Measurements from ENCODE around the gene TIMM29.

DNA sequence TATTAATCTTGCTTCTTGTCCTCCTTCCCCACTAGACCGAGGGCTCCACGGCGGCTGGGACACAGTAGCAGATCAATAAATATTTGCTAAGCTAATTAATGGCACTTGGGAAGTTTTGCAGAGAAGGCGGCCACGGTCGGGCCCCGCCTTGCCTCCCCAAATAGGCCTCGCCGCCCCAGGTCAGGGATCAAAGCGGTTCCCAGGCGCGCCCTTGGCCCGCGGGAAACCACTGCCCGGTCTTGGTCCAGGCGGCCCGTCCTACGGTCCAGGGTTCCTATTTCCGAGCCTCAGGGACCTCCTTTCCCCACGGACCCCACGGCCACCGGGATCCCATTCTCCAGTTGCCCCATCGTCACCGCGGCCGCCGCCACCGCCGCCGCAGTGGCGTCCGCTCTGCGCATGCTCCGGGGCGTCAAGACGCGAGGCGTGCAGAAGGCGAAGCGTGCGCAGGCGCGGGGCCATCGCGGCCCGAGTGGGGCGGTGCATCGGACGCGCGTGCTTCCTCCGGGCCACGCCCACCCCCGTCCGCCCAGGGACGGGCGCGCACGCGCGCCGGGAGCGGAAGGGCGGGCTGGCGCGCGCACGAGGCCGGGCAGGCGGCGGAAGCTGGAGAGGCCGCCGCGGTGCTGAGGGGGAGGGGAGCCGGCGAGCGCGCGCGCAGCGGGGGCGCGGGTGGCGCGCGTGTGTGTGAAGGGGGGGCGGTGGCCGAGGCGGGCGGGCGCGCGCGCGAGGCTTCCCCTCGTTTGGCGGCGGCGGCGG is 31.9 kb downstream of the TIMM29 start, which contains the start of gene SMARCA4:
- TF ChIP-seq EP300 (IDR thresholded peaks at IDR 0.05) (no peak), POLR2A (IDR thresholded peaks at IDR 0.05) (peak in 1 of 2 donors; percentile 92)
- TF ChIP-seq, protein P1, sequence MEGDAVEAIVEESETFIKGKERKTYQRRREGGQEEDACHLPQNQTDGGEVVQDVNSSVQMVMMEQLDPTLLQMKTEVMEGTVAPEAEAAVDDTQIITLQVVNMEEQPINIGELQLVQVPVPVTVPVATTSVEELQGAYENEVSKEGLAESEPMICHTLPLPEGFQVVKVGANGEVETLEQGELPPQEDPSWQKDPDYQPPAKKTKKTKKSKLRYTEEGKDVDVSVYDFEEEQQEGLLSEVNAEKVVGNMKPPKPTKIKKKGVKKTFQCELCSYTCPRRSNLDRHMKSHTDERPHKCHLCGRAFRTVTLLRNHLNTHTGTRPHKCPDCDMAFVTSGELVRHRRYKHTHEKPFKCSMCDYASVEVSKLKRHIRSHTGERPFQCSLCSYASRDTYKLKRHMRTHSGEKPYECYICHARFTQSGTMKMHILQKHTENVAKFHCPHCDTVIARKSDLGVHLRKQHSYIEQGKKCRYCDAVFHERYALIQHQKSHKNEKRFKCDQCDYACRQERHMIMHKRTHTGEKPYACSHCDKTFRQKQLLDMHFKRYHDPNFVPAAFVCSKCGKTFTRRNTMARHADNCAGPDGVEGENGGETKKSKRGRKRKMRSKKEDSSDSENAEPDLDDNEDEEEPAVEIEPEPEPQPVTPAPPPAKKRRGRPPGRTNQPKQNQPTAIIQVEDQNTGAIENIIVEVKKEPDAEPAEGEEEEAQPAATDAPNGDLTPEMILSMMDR (IDR thresholded peaks at IDR 0.05), result no peak

All from suprapubic skin (tissue), 3 donors.